LNCaP clone FGC (cell line): ENCODE measurements around the gene ST7.

Experiments
- DNase-seq: peaks from one replicate; pipeline ENCODE4 v3.0.0-alpha.2; 2011; ENCODE audit warnings: low read depth
- H3K4me3 ChIP-seq: 2 replicates; pipeline ENCODE4 v1.5.1; 2011; ENCODE audit warnings: mild to moderate bottlenecking, low read depth, low read length, control low read depth
- TF ChIP-seq, protein P1 (sequence below): IDR thresholded peaks from 2 replicates; pipeline ENCODE4 v1.5.1; 2012; ENCODE audit warnings: mild to moderate bottlenecking; ENCODE audit not compliant: control insufficient read depth, insufficient read depth; ENCODE audit errors: extremely low read depth

ST7 gene

GRCh38 chr7:117210397-117210796 is 257.1 kb downstream of the ST7 start:
- TF ChIP-seq, protein P1, sequence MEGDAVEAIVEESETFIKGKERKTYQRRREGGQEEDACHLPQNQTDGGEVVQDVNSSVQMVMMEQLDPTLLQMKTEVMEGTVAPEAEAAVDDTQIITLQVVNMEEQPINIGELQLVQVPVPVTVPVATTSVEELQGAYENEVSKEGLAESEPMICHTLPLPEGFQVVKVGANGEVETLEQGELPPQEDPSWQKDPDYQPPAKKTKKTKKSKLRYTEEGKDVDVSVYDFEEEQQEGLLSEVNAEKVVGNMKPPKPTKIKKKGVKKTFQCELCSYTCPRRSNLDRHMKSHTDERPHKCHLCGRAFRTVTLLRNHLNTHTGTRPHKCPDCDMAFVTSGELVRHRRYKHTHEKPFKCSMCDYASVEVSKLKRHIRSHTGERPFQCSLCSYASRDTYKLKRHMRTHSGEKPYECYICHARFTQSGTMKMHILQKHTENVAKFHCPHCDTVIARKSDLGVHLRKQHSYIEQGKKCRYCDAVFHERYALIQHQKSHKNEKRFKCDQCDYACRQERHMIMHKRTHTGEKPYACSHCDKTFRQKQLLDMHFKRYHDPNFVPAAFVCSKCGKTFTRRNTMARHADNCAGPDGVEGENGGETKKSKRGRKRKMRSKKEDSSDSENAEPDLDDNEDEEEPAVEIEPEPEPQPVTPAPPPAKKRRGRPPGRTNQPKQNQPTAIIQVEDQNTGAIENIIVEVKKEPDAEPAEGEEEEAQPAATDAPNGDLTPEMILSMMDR, result no peak
- DNase-seq, result no peak

GRCh38 chr7:117210908-117211307 is 257.6 kb downstream of the ST7 start:
- no peak overlapping the region for H3K4me3 ChIP-seq
- no peak for DNase-seq
- TF ChIP-seq, protein P1, result no peak

More at GRCh38 chr7:117210397-117210796, 257.1 kb downstream of the ST7 start:
- H3K4me3 ChIP-seq, result no peak overlapping the region

GRCh38 chr7:117211614-117212013 is 258.3 kb downstream of the ST7 start:
- TF ChIP-seq, protein P1, result no peak
- no peak overlapping the region for H3K4me3 ChIP-seq
- no peak for DNase-seq

DNA sequence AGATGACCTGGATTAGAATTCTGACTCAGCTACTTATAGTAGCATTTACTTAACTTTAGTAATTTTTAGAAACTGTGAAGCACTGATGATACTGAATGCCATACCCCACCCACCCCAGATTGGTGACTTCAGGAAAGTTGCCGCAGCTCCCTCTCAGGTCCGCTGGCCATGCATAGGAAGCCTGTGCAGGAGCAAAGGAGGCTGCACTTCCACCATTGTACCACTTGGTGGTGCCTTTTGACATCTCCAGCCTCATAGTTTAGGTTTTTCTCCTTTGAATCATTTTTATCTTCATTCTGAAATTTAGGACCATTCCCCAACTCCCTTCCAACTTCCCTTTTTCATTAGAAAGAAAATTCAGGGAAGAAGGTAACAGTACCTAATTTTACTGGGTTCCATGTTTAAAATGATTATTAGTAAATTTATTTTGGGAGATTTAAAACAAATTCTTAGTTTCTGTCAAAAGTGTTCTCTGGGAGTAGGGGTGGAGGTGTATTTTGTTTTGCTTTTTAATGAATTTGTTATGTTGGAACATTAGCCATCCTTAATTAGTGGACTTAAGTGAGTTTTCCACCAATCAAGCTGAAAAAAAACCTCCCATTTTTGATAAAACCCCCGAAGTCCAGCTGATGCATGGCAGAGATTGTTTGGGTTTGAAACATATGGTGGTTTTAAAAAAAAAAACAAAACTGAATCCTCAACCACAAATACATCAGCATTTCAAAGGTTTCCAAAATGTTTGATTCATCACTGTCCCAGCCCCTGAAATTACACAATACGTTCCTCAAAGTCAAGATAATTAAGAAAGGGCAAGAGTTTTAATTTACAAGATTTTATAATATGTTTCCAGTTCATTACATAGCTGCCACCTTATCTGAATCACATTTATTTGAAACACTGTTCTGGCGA is 259.9 kb downstream of the ST7 start:
- TF ChIP-seq, protein P1, result peak; percentile 78
- DNase-seq, result peak; percentile 31
- H3K4me3 ChIP-seq, result no peak overlapping the region

DNA sequence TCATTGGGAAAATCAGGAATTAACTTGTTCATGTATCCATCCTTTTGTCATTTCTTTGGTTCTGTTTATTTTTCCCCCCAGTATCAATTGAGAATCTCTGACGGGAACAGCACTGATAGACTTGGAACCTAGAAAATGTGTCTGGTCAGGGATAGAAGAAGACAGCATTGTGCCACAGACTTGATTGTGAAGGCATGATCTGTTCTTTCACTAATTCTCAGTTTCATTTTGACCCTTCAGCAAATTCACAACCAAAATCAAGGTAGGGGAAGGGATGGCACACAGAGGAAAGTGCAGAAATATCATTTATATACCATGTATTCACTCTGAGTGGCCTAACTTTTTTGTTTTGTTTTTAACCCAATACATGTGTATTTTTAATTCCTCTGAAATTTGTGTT is 262.7 kb downstream of the ST7 start:
- no peak for DNase-seq
- TF ChIP-seq, protein P1, result no peak
- H3K4me3 ChIP-seq, result no peak overlapping the region

GRCh38 chr7:117216436-117217069 is 263.3 kb downstream of the ST7 start:
- no peak for DNase-seq
- TF ChIP-seq, protein P1, result no peak
- no peak overlapping the region for H3K4me3 ChIP-seq
